Measurements from ENCODE around the gene PLD6.

DNA sequence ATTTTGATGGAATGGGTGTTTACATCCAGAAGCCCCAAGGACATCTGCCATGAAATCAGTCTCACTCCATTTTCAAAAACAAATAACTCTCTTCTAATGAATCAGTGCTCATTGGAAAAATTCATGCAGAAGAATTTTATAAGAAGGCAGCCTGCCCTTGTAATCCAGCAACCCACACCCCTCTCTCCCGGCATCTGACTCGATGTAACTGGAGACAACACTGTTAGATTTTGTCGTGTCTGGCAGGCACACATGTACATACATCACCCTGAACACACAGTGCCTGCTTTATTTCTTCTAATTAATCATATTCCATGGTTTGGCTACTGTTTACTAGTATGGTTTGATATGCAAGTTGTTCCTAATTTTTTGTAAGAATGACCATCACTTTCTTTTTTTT lies 11.9 kb upstream of the PLD6 start:
- TF ChIP-seq, protein P1, sequence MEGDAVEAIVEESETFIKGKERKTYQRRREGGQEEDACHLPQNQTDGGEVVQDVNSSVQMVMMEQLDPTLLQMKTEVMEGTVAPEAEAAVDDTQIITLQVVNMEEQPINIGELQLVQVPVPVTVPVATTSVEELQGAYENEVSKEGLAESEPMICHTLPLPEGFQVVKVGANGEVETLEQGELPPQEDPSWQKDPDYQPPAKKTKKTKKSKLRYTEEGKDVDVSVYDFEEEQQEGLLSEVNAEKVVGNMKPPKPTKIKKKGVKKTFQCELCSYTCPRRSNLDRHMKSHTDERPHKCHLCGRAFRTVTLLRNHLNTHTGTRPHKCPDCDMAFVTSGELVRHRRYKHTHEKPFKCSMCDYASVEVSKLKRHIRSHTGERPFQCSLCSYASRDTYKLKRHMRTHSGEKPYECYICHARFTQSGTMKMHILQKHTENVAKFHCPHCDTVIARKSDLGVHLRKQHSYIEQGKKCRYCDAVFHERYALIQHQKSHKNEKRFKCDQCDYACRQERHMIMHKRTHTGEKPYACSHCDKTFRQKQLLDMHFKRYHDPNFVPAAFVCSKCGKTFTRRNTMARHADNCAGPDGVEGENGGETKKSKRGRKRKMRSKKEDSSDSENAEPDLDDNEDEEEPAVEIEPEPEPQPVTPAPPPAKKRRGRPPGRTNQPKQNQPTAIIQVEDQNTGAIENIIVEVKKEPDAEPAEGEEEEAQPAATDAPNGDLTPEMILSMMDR (IDR thresholded peaks at IDR 0.05; ENCODE audit: low read depth, low read length, poor library complexity, severe bottlenecking): no peak
- TF ChIP-seq EZH2phosphoT487 (IDR thresholded peaks at IDR 0.05; ENCODE audit: borderline replicate concordance, low read length): no peak

Measured in DOHH2 (cell line).